Measurements from ENCODE around the gene VSIG10L.

Gene VSIG10L

DNA sequence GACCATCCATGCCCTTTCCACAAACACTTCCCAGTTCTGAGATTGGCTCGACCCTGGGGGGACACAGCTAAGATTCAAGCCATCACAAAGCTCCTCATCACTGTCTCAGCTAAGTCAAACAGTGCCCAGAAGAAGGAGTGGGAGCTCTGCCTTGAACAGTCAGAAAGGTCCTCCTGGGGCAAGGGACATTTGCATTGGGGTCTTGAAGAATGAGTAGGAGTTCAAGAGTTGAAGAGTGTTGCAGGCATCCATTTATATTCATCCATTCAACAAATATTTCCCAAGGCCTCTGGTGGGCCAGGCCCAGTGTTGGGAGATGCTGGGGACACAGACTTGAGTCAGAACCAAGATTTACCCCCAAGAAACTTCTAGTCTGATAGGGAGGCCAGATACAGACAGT, 24.0 kb downstream of the VSIG10L start:
- no peak for DNase-seq (ENCODE audit: low read depth)

DNA sequence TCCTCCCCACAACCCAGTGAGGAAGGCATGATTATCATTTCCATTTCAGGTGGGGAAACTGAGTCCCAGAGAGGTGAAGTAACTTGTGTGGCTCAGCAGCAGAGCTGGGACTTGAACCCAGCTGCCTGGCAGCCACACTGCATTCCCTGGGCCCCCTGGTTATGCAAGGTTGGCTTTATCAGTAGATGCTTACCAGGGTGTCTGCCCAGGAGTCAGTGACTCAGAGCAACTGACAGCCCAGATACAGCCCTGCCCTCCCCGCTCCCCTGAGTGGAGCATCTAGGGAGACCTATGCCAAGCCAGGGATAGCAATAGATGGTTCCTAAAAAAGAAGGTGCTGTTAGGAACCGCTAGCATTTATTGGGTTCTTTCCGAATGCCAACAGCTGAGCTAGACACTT, 24.6 kb downstream of the VSIG10L start:
- no peak for DNase-seq (ENCODE audit: low read depth)

DNA sequence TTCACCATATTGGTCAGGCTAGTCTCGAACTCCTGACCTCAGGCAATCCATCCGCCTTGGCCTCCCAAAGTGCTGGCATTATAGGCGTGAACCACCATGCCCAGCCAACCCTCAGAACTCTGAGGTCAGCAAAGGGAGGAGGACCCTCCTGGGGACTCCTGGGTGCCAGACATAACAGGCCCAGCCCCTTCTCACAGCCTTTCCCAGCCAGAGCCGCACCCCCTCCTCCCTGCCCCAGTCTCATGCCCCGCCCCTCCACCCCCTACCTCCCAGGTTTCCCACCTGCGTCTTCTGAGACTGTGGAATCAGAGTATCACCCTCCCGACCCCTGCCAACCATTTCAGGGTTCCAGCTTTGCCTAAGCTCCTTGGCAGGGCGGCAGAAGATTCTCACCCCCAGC, 25.3 kb downstream of the VSIG10L start:
- DNase-seq (ENCODE audit: low read depth): no peak

DNA sequence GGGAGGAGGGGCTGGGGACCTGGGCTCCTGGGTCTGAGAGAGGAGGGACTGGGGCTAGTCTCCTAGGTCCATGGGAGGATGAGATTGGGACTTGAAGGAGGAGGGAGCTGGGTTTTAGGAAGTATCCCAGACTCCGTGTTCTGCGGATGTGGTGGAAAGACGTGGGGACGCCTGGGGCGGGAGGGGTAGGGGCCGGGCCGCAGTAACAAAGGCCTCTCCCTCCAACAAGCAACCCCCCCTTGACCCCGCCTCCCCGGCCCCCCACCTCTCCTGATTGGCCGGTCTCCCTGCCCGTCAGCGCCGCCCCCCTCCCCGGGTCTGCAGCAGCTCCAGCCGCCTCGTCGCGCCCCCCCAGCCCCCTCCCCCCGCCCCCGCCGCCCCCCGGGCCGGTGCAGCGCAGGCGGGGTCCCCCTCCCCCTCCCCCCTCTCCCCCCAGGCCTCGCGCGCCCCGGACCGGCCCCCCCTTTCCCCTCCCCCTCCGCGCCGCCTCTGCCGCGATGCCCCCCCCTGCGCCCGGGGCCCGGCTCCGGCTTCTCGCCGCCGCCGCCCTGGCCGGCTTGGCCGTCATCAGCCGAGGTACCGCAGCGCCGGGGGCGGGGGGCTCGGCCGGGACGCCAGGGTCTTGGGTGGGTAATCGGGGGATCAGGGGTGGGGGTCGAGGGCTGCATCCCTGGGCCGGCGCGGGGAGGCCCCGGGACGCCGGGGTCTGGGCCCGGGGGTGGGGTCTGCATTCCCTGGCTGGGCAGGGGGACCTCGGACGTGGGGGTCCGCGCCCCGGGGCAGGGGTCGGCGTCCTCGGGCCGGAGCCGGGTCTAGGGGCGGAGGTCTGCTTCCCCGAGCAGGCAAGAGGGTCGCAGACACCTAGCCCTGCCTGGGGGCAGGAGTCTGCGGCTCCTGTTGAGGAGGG, 30.3 kb downstream of the VSIG10L start, which contains the start of gene IGLON5:
Gene IGLON5 (plus strand): TSS at position 294 of the 907 bp plus-strand sequence. CDS start 204 bp downstream, at position 498.
- DNase-seq (ENCODE audit: low read depth): no peak

DNA sequence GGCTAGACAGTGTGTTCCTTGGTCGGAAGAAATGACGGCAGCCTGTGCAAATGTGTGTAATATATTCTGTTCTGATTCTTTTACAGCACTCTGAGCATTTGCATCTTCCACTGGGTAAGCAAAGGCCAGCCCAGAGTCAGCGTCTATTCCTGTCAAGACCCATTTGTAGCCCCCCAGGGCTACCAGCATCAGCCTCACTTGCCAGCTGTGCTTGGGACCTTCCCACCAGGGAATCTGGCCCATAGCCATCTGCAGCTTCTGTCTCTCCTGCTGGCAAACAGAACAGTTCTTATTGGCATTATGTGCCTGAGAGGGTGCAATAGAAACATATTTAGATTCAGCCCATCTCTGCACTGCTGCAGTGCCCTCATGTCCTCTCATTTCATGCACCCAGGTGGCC, 36.5 kb downstream of the VSIG10L start:
- no peak for DNase-seq (ENCODE audit: low read depth)

DNA sequence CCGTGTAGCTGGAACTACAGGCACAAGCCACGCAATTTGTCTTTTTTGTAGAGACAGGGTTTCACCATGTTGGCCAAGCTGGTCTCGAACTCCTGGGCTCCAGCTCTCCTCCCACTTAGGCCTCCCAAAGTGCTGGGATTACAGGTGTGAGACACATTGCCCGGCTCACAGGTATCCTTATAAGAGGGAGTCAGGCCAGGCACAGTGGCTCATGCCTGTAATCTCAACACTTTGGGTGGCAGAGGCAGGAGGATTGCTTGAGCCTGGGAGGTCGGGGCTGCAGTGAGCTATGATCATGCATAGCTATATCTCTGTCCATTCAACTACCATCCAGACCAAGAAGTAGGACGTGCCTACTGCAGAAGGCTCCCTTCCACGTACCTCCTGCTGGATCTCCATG, 40.7 kb downstream of the VSIG10L start:
- no peak for DNase-seq (ENCODE audit: low read depth)

DNA sequence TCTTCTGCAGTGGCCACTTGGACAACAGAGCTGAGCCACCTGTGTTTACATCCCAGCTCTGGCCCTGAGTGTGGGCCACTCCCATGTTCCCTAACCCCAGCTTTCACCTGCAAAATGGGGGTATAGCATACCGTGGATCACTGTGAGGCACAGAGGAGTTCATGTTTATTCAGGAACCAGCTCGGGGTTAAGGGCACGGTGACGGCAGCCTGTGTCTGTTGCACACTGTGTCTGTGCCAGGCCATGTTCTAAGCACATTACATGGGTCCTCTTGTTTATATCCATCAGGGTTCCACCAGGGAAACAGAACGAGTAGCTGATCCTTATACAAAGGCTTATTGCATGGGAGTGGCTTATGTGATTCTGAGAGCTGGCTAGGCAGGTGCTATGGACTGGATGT, 44.5 kb downstream of the VSIG10L start:
- no peak for DNase-seq (ENCODE audit: low read depth)

DNA sequence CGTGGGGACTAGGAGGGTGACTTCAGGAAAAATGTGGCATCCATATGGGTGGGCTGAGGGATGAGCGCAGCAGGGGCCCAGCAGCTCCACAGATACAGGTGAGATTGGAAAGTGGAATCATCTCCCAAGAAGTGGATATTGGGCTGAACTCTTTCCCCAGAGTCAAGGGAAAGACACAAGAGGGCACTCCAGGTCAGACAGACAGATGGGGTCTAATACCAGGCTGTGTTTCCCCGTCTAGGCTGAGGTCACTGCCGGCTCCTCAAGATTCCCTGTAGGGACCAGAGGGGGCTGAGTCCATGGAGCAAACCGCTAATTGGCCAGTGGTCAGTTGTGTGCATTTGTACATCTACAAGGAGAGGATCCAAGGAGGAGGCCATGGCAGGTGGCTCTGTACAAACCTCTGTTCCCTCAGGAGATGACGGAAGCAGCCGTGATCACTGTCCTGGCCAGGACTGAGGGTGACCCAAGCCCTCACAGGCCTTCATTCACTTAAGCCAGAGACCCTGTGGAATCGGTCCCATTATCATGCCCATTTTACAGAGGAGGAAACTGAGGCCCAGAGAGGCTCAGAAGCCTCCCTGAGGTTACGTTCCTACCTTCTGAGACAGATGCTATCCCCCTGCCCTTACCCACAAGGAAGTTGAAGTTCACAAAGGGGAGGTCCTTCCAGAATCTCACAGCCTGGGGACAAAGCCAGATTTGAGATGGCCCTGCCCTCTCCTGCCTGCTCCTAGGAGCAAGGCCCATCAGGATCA, 45.4 kb downstream of the VSIG10L start:
- DNase-seq (ENCODE audit: low read depth): no peak

DNA sequence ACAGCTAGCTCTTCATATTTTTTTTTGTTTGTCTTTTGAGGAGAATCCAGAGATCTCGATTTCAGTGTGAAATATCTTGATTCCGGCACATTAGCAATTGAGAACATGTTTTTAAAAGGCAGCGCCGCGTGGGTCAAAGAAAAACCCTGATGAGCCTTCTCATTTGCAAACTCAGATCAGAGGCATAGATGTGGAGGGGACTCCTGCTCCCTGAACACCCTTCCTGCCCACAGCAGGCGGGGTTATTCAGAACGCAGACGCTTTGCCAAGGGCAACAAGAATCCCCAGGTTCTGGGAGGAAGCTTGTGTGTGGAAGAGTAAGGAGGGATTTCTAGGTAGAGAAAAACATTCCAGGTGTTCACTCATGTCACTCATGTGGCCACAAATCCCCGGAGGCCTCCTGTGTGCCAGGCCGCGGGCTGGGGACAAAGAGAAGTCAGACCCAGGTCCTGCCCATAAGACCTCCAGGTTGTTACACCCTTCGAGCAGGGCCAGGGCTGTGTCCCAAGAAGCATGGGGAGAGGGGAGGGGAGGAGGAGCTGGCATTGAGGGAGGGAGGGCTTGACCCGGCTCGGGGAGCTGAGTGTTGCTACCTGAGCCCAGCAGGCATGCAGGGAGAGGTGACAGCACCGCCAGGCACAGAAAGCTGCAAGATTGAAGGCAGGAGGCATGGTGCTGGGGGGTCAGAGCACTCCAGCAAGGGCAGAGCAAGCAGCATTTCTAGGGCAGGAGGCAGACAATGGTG, 46.4 kb downstream of the VSIG10L start:
- no peak for DNase-seq (ENCODE audit: low read depth)

DNA sequence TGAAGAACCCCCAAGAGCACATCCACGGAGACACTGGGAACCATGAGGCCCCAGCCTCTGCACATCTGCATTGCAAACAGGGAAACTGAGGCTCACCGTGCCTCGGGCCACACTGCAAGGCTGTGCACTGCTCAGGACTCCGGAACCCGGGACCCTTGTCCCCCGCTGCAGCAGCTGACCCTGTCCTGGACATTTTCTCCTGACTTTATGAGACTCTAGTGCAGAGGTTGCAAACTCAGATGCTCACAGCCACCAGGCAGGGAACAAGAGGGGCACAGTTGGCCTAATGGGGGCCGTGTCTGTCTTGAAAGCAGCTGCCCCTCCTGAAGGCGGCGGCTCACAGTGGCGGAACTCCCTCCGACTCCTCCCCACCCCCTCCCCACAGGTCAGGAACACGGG, 47.0 kb downstream of the VSIG10L start:
- no peak for DNase-seq (ENCODE audit: low read depth)

DNA sequence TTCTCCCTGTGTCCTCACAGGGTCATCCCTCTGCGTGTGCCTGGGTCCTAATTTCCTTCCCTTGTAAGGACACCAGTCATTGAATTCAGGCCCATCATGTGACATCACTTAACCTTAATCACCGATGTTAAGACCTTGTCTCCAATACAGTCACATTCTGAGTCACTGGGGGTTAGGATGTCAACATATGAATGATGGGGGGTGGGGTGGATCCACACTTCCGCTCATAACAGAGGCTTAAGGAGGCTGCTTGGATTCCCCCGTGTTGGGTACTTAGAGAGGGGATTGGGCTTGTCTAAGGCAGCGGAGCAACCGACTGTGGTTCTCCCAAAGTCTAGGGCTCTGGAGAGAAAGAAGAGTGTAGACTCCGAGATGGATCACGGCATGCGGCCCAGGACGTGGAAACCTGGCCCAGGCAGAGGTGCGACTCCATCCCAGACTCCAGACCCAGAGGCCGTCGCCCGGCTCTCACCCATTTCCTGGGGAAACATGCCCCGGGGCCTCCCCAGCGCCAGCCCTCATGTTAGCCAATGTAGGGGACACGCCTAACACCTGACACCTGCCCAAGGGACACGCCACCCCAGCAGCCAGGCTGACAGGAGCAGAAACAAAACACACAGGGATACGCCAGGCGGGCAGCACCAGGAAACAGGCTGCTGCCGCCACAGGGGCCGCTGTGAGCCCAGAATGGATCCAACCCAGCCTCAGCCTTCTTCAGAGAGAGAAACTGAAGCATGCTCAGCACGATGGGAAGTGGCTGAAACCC, 47.5 kb downstream of the VSIG10L start:
- no peak for DNase-seq (ENCODE audit: low read depth)

DNA sequence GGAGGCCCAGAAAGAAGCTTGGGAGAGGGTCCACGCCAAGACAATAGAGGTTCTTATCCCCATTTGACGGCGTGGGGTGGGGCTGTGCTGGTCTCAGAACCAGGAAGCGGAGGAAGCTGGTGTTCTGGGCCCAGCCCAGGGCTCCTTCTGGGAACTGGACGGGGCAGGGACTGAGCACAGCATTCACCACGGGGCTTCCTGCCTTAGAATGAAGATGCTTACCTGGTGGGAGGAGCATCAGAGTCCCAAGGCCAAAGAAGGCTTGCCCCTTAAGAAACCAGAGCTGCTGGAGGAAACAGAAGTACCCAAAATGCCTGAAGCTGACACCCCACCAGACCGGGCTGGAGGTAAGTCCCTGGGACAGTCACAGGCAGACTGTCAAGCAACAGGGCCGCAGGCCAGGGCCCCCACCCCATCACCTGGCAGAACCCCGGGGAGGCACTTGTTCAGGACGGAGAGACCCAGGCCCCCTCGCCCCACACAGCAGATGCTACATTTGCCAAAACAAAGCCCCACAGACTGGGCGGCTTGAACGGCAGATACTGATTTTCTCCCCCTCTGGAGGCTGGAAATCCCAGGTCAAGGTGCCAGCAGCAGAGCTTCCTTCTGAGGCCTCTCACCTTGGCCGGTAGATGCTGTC, 48.2 kb downstream of the VSIG10L start:
- no peak for DNase-seq (ENCODE audit: low read depth)

DNA sequence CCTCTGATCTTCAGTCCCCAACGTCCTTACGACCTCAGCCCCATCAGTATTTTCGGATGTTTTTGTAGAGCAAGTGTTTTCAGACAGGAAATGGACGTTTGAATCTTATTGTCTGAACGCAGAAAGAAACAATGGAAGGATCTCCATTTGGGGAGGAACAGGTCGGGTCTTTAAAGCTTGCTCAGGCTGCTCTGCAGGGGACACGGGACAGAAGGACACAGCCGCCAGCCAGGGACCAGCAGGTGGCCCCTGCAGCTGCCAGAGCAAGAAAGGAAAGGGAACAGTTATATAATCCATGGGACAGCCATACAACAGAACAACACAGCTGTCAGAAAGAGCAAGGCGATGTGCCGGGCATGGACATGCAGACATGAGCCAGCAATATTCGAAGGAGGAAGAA, 49.0 kb downstream of the VSIG10L start:
- no peak for DNase-seq (ENCODE audit: low read depth)

DNA sequence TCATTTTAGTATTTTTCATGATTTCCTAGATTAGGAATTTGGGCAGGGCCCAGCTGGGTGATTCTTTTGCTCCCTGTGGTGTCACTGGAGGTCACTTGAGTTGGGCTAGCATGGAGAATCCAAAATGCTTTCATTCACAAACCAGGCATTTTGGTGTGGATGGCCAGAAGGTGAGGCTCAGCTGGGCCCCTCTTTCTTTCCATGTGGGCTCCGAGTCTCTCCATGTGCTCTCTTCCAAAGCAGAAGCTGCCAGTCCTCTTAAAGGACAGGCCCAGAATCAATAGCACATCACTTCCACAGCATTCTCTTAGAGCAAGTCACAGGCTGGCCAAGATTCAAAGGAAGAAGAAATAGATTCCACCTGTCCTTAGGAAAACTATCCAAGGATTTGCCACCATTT, 52.3 kb downstream of the VSIG10L start:
- no peak for DNase-seq (ENCODE audit: low read depth)

DNA sequence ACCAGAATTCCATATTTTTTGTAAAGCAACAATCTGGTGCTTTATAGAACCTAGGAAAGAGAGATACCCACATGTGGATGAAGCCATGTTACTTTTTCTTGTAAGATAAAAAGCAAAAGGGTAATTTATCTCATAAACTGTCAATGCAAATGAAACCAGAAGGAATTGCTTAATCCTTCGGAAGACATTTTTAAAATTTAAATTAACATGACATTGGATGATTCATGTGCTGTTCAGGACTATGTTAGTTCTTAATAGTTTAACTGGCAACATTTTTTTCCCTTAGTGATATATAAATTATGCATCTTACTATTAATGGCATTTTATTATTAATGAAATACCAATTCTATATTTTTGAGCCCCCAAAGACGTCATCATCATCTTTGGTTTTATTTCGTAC, 56.3 kb downstream of the VSIG10L start:
- no peak for DNase-seq (ENCODE audit: low read depth)

DNA sequence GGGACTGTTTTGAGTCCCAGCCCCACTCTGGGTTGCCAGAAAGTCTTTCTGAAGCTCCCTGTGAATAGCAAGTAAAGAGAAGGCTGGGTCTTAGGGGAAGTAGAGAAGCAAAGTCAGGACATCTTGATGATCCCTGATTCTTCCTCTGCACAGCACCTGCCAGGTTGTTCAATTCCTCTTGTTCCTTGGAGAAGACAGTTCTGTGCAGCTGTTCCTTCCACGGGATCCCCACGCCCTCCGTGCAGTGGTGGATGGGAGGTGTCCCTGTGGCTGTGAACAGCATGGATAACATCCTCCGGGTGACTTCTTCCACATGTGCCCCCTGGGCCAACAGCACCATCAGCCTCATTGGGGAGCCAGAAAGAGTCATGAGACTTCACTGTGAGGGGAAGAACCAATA, 59.6 kb downstream of the VSIG10L start:
- DNase-seq (ENCODE audit: low read depth): no peak
